GM15510 (cell line): ENCODE results near the gene ERCC2.

Source experiments
- POLR2A ChIP-seq: IDR thresholded peaks from 3 replicates; pipeline ENCODE4 v1.6.1; 2011; ENCODE audit warnings: borderline replicate concordance; ENCODE audit not compliant: insufficient read length; ENCODE audit errors: extremely low read depth

ERCC2 gene

GRCh38 chr19:45306518-45307027, 63.8 kb downstream of the ERCC2 start:
- TF ChIP-seq POLR2A, result no peak

- no peak for TF ChIP-seq POLR2A
Observed at GRCh38 chr19:45306040-45306439, 64.3 kb downstream of the ERCC2 start.

DNA sequence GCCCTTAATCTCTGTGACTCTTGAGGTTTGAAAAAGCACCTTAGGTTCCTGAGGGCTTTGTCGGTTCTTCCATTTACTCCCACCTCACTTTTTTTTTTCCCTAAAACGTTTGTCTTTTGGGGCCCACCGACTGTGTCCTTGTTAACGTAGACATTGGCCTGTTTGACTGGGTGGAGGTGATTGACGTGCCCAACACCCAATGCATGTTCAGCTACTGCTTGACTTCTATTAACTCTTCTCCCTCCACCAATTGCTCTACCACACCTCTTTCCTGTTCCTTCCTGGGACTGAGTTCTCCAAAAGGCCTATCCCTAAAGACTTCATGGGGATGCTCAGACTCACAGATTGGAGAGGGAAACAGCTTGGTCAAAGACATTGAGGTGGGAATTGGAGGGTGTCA, 65.0 kb downstream of the ERCC2 start:
- no peak for TF ChIP-seq POLR2A

DNA sequence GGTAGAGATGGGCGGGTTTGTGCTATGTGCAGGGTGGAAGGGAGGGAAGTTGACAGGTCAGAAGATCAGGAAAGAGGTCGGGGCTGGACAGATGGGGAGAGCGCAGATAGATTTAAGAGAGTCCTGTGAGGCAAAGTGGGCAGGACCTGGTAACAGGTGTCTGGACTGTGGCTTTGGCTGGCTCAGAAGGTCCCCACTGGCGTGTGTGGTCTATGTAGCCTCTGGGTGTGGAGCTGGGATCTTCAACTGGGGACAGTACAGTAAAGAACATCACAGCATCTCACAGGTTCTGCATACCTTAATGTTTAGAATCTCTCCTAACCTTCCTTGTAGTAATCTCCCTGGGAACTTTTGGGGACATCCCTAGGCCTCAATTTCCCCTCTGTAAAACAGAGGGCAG, 65.4 kb downstream of the ERCC2 start:
- TF ChIP-seq POLR2A, result no peak

DNA sequence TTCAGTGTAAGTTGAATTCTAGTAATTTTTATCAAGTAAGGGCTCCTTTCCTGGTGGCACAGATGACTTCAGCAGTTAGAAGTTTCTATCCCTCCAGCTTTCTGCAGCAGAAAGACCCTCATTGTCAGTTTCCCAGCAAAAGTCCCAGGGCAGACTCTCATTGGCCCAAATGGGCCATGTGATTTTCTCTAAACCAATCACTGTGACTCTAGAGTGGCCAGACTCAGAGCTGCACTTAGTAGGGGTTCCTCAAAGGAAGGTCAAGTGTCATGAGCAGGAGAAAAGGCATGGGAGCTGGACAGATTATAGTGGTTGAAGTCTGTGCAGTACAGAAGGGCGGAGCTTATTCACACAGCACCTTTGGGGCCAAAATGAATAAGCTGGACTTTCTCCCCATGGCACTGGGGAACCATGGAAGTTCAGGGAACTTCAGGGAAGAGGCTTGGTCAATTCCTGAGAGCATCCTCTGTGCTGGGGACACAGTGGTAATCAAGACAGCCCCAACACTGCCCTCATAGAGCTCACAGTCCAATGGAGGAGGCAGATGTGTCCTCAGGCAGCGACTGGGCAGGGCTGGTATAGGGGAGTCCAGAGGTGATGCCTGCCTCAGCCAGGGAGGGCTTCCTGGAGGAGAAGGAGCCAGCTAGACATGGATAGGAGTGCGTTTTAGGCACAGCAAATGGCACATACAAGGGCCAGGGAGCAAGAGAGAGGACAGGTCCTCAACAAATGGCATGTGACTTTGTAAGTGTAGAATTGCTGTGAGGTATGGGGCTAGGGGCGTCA, 66.0 kb downstream of the ERCC2 start:
- TF ChIP-seq POLR2A, result no peak

DNA sequence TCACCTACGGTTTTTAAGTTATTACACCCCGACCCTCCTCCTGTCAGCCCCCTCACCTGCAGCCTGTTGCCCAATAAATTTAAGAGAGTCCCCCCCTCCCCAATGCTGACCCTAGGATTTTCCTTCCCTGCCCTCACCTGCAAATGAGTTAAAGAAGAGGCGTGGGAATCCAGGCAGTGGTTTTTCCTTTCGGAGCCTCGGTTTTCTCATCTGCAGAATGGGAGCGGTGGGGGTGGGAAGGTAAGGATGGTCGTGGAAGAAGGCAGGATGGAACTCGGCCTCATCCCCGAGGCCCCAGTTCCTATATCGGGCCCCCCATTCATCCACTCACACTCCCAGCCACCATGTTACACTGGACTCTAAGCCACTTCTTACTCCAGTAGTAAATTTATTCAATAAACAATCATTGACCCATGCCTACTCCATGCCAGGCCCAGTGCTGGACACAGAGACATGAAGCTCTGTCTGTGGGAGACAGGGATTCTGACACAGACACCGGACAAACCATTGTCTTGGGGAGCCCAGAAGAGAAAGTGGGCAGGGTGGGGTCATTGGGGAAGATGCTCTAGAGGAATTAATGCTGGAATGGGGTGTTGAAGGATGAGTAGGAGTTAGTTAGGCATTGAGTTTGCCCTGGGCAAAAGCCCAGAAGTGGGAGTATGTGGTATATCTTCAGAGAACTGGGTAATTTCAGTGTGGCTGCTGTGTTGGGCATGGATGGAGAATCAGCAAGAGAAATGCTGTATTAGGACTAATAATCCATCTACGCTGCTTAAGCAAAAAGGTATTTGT, 66.9 kb downstream of the ERCC2 start:
- TF ChIP-seq POLR2A, result no peak

DNA sequence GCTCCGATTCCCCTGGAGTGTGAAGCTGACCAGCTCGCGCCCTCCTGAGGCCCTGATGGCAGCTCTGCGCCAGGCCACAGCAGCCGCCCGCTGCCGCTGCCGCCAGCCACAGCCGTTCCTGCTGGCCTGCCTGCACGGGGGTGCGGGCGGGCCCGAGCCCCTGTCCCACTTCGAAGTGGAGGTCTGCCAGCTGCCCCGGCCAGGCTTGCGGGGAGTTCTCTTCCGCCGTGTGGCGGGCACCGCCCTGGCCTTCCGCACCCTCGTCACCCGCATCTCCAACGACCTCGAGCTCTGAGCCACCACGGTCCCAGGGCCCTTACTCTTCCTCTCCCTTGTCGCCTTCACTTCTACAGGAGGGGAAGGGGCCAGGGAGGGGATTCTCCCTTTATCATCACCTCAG, 68.0 kb downstream of the ERCC2 start:
- no peak for TF ChIP-seq POLR2A
